ENCODE results near the gene FZD4.
"Not testable (repeated sequence)": the region's sequence is repeated elsewhere in the genome, so short reads cannot be mapped to it uniquely, and the experiment has no call there.

FZD4 gene

DNA sequence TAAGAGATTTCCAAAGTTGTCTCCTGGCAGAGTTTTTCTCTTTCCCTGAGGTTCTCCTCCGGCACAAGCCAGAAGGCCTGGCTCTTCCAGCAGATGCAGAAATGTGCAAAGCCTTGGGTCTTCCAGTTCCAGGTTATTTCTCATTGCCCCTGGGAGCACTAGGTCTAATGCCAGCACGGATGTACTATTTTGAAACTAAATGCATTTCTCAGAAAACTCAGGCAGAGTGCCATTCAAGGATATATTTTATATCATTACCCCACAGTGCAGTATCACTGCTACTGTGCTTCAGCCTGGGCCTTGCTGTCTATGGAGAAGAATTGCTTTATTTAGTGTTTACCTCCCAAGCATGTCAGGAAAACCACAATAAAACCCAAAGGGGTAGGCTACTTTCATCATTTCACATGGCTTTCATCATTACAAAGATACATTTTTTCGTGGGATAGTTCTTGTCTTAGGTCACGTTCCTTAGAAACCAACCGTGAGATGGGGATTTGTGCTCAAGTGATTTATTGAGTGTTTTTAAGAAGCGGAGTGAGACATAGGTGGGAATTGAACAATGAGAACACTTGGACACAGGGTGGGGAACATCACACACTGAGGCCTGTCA is 22.4 kb upstream of the FZD4 start:
- no peak for DNase-seq (ENCODE audit: low read depth in 2 of 2)

DNA sequence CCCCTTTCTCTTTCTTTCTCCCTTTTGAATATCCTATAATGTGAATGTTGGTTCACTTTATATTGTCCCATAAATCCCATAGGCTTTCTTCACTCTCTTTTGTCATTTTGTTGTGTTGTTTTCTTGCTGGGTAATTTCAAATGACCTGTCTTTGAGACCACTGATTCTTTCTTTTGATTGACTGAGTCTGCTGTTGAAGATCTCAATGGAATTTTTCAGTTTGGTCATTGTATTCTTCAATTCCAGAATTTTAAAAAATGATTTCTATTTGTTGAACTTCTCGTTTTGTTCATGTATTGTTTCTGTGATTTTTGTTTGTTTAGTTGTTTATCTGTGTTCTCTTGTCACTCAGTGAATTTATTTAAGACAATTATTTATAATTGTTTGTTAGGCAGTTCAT is 17.5 kb upstream of the FZD4 start:
- DNase-seq (ENCODE audit: low read depth in 2 of 2): no peak

DNA sequence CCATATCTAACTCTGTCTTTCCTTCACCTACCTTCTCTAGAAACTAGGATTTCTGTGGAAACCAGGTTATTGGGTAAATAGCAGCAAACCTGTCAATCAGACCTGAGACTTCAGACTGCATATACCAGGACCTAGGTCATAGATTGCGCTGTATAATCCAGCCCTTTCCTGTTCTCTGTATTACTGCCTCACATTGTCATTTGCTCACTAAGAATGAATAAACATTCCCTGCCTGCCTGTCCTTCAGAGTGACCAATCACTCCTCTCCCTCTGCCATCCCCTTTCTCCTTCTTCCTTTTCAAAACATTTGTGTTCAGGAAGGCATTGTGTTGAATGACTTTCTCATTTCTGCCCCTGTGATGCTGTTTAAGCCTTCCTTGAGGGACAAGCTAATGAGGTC is 14.1 kb upstream of the FZD4 start:
- no peak for DNase-seq (ENCODE audit: low read depth in 2 of 2)

DNA sequence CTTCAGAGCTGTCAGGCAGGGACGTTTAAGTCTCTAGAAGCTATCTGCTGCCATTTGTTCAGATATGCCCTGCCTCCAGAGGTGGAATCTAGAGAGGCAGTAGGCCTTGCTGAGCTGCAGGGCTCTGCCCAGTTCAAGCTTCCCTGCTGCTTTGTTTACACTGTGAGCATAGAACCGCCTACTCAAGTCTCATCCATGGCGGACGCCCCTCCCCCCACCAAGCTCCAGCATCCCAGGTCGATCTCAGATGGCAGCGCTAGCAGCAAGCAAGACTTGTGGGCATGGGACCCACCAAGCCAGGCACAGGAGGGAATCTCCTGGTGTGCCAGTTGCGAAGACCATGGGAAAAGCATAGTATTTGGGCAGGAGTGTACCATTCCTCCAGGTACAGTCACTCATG is 12.4 kb upstream of the FZD4 start:
- not testable (repeated sequence) for DNase-seq (ENCODE audit: low read depth in 2 of 2)

DNA sequence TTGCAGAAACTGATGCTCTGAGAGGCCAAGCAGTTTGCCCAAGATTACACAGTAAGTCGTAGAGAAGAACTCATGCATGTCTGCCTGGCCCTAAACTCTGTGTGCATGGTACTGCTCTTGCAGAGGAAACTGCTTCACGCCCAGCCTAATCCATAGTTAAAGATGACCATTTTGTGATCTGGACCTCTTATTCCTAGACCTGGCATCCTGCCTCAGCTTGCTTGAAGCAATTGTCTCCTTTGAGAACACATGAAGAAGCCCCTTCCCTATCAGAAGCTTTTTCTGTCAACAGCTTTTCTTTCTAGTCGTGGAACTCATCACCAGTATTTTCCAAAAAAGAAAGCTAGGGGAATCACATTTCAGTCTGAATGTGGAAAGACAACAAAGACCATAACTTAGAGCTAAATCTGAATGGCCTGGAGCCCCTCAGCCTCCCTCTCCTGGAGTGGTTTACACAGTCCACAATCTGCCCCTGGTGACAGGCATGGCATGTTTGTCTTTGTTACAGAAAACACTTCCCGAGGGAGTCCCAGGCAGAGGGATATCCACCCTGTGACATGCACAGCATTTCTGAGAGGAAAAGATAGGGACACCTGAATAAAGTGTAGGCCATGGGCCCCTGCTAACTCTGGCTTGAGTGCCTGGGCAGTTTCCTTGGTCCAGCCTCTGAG is 2.9 kb upstream of the FZD4 start:
- DNase-seq (ENCODE audit: low read depth in 2 of 2): no peak

DNA sequence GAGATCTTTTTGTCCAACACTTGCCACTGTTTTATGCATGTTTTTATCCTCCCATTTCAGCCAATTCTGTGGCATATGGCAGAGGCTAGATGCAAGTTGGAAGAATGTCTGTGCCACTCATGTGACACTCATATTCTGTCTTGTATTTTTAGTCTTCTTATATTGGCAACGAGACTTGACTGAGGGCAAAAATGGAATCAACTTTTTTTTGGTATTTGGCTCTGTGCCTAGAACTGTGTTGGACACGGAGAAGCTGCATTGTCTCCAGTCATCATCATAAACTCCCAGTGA is 1.7 kb upstream of the FZD4 start:
- no peak for DNase-seq (ENCODE audit: low read depth in 2 of 2)

DNA sequence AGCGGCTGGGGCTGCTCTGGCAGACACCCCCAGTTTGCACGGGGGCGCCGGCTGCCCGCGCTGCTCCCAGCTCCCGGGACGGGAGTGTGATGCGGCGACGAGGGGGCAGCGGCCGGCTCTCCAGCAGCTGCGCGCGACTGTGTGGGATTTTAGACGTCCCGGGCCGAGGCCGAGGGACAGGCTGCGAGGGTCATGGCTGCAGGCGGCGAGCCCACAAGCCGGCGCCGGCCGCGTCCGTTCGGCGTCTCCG is 159 bp downstream of the FZD4 start:
- DNase-seq (ENCODE audit: low read depth in 2 of 2): no peak

DNA sequence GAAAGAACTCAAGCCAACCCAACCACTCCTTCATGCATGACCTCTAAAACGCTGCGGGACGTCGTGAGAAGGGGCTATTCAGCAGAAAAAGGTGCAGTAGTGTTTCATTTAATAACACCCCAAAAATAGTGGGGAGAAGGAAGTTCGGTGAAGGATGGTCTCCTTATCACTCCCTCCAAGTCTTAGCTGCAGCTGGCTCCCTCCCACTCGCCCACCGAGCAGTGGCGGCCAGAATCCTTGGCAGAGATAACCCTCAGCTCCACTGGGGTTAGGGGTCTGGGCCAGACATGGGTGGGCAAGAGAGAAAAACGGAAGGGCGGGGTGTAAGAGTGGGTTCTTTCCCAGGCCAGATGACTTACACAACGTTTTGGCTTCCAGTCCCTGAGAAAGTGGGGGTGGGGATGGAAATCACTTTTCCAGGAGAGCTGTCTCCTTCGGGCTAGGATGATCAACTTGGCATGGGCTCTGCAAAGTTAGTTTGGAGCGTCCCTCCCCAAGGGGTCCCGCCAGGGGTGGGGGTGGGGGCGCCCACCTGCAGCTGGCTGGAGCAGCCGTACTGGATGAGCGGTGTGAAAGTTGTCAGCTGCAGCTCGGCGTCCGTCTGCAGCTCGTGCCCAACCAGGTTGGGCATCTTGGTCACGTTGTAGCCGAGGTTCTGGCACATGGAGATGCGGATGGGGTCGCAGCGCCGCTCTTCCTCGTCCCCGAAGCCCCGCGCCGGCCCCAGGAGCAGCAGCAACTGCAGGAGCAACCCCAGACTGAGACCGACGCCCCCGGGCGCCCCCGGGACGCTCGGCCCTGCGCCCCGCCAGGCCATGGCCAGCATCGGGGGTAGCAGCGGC is 705 bp downstream of the FZD4 start:
- DNase-seq (ENCODE audit: low read depth in 2 of 2): no peak

DNA sequence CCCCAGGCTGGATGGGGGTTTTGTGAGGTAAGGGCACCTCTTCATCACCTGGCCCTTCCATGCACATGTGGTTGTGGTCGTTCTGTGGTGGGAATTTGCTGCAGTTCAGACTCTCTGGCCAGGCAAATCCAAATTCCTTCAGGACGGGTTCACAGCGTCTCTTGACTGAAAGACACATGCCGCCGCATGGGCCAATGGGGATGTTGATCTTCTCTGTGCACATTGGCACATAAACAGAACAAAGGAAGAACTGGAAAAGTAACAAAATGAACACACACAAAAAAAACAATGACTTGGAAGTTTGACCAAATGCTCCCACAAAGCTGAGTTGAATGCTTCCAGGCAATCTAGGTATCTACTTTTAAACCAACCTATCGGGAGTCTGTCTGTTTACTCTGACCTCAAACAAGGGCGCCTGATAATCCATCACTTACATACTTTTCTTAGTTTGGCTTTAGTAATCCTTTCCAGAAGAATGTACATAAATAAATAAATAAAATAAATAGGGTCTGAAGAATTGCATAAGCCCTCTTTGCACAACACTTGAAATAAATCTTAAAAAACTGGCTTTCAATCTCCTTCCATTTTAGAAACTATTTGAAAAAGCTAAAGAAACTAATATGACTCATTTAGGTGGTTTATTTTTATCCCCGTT is 2.8 kb downstream of the FZD4 start:
- DNase-seq (ENCODE audit: low read depth in 2 of 2): no peak

DNA sequence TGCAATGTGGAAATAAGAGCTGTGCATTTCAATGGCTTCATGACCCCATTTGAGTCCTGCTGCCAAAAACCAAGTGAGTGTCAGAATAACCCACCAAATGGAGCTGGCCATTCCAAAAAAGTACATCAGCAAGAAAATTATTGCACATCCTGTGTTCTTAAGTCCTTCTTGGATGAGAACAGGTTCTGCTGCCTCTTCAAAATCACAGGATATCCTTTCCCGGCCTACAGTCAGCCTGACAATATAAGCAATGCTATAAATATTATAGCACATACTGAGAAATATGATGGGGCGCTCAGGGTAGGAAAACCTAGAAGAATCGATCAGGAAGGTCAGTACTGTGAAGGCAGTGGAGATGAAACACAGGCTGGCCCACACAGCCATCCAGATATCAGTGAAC is 3.5 kb downstream of the FZD4 start:
- DNase-seq (ENCODE audit: low read depth in 2 of 2): no peak

DNA sequence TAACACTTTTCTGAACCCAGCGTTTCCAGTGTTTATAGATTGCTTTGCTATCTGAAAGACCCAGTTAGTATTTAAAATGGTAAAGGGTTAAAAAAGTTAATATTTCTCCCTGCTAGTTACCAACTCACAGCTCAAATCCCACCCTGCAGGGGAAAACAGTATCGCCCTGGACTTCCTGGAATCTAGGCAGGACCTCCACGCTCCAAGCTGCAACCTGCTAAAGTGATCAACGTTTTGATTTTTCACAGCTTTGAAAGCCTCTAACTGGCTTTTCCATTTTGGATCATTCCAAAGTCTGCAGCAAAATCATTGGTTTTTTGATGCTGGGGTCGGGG is 4.6 kb downstream of the FZD4 start:
- DNase-seq (ENCODE audit: low read depth in 2 of 2): no peak

DNA sequence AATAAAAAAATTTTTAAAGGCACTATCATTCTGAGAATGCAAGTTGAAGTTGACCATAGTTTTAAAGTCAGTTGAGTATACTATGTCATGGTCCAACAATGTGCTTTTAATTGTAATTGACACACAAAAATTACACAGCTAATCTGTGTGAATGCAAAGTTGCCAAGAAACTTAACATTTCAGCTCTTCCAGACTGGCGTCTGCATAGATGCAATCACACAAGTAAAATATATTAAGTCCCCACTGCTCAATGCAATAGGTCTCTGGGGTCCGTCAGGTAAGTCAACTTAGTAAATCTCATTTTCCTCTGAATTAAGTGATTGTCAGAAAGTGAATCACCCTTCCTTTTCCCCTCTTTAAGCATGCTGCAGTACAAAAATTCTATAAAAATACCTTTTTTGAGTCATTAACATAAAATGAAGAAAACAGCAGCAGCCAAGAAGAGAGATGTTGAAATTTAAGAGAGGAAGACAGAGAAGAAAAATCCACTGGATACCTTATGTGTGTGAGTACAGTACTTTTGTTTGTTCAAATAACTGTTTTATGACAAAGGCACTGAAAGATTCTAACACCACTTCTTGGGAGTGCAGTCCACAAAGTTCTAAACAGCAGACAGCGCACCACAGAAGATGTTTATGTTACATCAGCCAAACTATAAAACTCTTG is 5.1 kb downstream of the FZD4 start:
- DNase-seq (ENCODE audit: low read depth in 2 of 2): no peak

DNA sequence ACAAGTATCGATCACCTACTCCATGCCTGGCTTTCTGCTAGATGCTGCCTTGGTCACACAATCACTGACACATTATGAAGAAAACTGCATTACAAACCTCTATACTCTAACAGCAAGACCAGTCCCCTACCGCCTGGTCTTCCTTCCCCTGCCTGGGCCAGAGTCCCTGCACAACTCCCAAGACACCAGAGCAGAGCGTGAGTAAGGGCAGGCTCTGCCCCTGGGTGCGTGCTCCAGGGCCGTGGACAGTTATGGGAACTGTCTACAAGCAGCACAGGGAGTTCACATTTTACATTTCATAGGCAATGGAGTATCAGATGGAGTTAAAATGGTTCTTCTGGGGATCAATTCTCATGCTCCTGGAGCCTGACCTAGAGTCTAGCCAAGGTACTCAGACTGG is 6.5 kb downstream of the FZD4 start:
- no peak for DNase-seq (ENCODE audit: low read depth in 2 of 2)

DNA sequence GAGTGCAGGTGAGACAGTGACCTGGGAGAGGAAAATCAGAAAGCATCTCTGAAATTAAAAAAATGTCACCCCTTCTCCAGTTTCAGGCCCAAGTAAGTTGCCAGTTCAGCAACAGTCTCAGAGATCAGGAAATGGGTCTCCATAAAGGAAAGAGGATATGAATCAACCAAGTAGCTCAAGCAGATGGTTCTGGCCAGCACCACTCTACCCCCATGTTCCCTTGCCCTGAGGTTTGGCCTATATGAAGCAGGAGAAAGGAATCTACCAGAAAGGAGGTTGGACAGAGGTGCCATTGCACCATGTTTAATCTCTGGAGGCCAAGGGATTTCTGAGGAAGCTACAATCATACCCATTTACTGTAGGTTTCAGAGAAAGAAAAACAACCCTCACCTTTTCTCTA is 7.7 kb downstream of the FZD4 start:
- no peak for DNase-seq (ENCODE audit: low read depth in 2 of 2)

DNA sequence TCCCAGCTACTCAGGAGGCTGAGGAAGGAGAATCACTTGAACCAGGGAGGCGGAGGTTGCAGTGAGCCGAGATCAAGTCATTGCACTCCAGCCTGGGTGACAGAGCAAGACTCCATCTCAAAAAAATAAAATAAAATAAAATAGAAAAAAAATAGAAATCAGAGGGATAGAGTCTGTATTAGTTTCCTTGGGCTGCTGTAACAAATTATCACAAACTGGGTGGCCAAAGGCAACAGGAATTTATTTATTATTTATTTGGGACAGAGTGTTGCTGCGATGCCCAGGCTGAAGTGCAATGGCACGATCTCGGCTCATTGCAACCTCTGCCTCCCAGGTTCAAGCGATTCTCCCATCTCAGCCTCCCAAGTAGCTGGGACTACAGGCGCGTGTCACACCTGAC is 11.7 kb downstream of the FZD4 start:
- DNase-seq (ENCODE audit: low read depth in 2 of 2): not testable (repeated sequence)

DNA sequence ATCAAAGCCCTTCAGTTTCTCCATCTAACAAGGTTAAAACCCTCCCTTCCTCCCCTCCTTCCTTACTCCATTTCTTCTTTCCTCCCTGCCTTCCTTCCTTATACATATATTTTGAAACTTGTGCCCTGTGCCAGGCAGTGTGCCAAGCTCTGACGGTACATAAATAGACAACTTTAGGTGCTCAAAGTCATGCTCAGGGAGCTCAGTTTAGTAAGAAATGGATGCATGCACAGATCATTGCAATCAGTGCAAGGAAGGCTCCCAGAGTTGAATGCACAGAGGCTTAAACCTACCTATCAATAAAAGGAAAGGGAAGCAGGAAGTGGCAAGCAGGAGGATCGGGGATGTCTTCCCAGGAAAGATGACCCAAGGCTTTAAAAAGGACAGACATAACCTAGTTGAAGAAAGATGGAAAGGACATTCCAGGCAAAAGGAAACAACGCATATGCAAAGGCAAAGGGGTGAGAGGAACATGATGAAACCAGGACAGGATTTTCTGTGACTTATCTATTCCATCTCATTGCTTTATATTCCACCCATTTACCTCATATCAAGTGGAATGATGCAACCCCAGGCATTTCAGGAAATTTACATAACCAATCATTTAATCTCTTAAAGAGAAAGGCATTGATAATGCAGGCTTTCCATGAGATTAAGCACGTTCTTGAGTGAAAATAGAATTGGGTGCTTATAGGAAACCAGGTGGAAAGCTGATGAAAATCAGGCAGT is 13.2 kb downstream of the FZD4 start:
- no peak for DNase-seq (ENCODE audit: low read depth in 2 of 2)

DNA sequence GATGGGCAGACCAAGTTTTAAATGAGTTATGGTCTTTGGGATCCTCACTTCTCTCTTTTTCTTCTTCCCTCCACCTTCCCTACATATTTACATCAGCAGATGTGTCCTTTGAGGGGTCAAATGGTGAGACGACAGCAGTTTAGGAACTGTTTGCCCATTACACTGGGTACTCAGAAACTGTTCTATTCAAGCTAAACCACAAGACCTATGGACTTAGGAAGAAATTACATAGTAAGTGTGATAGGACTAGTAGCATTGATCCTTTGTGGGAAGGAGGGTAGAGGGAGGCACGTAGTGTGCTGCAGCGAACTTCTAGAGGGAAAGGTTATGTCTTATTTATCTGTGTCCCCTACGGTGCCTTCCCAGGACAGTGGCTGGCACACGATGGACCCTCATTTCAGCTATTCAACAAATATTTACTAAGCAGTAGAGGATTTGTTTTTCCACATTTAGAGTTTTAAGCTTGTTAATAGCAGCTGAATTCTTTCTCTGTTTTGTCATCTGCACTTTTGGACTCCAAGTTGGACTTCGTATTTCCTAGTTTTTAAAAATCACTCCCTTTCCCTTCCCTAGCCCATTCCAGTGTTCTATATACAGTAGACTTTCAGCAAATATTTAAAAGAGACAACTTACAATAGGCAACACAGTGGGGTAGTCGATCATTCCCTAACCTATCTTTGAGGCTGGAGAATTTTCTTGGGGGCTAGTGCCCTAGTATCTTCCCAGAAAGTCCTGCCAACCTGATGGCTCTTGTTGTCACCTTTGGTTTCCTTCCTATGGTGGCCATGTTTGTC is 13.9 kb downstream of the FZD4 start:
- no peak for DNase-seq (ENCODE audit: low read depth in 2 of 2)

DNA sequence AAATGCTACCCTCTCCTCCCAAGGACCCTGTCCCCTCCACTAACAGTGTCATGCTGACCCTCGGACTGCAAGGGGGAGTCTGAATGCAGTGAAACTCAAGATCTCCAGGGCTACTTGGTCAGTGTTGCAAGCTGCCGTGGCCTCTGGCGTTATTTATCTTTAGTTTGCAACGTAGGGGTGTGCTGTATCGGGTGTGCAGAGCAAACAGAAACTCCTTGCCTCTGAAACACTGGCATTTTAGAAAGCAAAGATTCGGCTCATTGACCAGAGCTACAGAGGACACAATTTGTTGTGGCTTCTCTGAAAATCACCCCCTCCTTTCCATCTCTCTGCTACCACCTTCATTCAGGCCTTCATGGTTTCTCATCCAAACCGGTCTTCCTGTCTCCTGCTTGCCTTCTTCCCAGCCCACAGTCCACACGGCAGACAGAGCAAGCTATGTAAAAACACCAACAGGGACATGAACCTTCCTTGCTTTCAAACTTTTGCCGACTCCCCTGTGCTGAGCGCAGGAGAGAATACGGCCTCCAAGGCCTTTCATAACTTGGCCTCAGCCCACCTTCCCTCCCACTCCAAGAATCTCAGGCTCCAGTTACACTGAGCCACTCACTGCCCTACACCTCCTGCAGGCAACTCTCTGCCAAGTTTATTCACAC is 14.9 kb downstream of the FZD4 start:
- DNase-seq (ENCODE audit: low read depth in 2 of 2): no peak

DNA sequence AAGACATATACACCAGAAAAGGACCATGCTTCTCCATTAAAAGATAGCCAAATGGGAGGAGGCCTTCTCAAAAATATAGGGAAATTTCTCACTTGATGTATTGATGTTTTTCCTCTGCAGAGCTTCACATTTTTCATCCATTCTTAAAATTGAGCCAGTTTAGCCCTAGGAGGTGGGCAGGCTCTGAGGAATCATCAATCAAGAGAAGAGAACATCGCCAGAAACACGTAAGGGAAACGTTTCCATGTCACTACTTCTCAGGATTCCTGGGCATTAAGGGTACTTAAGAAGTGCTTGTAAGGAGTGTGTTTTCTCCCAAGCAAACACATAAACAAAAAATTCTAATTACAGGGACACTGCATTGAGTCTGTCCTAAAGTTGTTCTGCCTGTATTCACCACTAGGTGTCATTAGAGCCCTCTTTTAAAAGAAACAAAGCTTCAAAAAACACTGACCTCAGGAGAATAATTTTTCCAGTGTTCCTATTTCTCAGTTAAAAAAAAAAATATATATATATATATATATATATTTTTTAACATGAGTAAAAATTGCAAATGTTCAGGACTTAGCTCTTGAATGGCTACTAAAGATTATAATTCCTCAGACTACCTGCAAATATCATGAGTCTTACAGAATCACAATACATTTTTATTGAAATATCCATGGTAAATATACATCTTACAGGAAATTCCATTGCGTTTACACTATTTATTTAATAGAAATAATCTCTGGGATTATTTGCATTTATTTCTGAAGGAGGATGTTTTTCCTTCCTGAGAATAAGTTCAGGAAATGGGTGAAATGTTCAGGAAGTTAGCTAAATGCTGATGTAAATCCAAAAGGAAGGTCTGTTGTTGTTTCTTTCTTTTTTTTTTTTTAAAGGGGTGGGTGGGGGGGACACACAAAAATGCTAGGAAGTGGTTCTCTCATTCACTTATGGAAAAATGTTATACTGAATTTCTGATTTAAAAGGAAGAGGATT is 16.0 kb downstream of the FZD4 start:
- DNase-seq (ENCODE audit: low read depth in 2 of 2): no peak
